Left ventricle myocardium inferior (tissue), 1 donor: ENCODE results near the gene MGAT4B. TPM values are rescaled to one million over a fixed set of nuclear protein-coding genes. Genes with fewer than 3 reads are reported as not detected.

Experiments used
- DNase-seq: peaks from one replicate; pipeline ENCODE4 v3.0.0-alpha.2; 2020
- H3K27ac ChIP-seq: fragments of 200-600 bp; replicated peaks from 2 replicates; pipeline ENCODE4 v1.8.0; 2021
- H3K27me3 ChIP-seq: fragments of 200-600 bp; 2 replicates; pipeline ENCODE4 v1.8.0; 2021; ENCODE audit warnings: low read depth
- H3K36me3 ChIP-seq: fragments of 200-600 bp; 2 replicates; pipeline ENCODE4 v1.8.0; 2021
- H3K4me1 ChIP-seq: fragments of 200-600 bp; 2 replicates; pipeline ENCODE4 v1.8.0; 2021
- H3K4me3 ChIP-seq: fragments of 200-600 bp; 2 replicates; pipeline ENCODE4 v1.8.0; 2021; ENCODE audit warnings: mild to moderate bottlenecking, moderate library complexity
- H3K9me3 ChIP-seq: fragments of 200-600 bp; replicated peaks from 2 replicates; pipeline ENCODE4 v1.8.0; 2021
- CTCF ChIP-seq: fragments of 200-600 bp; IDR thresholded peaks from 2 replicates; pipeline ENCODE4 v1.8.0; 2021; ENCODE audit warnings: antibody characterized with exemption, mild to moderate bottlenecking, borderline replicate concordance
- intact Hi-C: fragments of 100-400 bp; cut with micrococcal nuclease; formaldehyde crosslinking; loops from one replicate; pipeline ENCODE4 v1.11.0; 2022
- microRNA-seq: library from miRNA; unstranded; fragments of <30 nt; microRNA quantifications from one replicate; pipeline ENCODE4 v1.2.0, GENCODE V29; 2020
- total RNA-seq: library from RNA; stranded (reverse); fragmentation: NEBNext Ultra II Directional; extraction: Animal tissue kit (Norgen Biotek cat#: 25700); gene quantifications from one replicate; pipeline ENCODE4 v1.2.1, GENCODE V29; 2021
- donor health status: DM: no; HTN: yes; CAD: no; lungs with severe emphysema.

MGAT4B gene
- total RNA-seq, 1 donor from 2014 or later: 98.7 TPM

GRCh38 chr5:179755022-179755421, 51.6 kb downstream of the MGAT4B start:
- Histone ChIP-seq H3K27ac (peak overlapping the region; percentile 24), H3K4me1 (peaks cover 65% of the 10 kb centered on the region), H3K4me3 (no peak overlapping the region), H3K9me3 (no peaks in the 10 kb centered on the region), H3K27me3 (no peaks in the 10 kb centered on the region), H3K36me3 (peaks cover 4% of the 10 kb centered on the region)
- no peak for TF ChIP-seq CTCF
- intact Hi-C loops: no loop called here
- no peak for DNase-seq

- peaks cover 4% of the 10 kb centered on the region for H3K36me3 ChIP-seq
- no peak for TF ChIP-seq CTCF
- no peak overlapping the region for H3K4me3 ChIP-seq
- intact Hi-C loops: no loop called here
- H3K9me3 ChIP-seq: no peaks in the 10 kb centered on the region
- no peak overlapping the region for H3K27ac ChIP-seq
- H3K4me1 ChIP-seq: peaks cover 64% of the 10 kb centered on the region
- no peaks in the 10 kb centered on the region for H3K27me3 ChIP-seq
- DNase-seq: no peak
These were observed 52.7 kb downstream of the MGAT4B start for GRCh38 chr5:179753971-179754370.

- Histone ChIP-seq H3K4me3 (no peak overlapping the region), H3K27ac (no peak overlapping the region), H3K4me1 (peaks cover 63% of the 10 kb centered on the region), H3K27me3 (no peaks in the 10 kb centered on the region), H3K9me3 (no peaks in the 10 kb centered on the region), H3K36me3 (peaks cover 4% of the 10 kb centered on the region)
- DNase-seq: no peak
- no peak for TF ChIP-seq CTCF
- intact Hi-C loops: no loop called here
These were observed 56.7 kb downstream of the MGAT4B start for GRCh38 chr5:179749857-179750508.

GRCh38 chr5:179747811-179748210, 58.9 kb downstream of the MGAT4B start:
- H3K9me3 ChIP-seq: no peaks in the 10 kb centered on the region
- H3K4me1 ChIP-seq: peaks cover 58% of the 10 kb centered on the region
- peaks cover 4% of the 10 kb centered on the region for H3K36me3 ChIP-seq
- no peak for TF ChIP-seq CTCF
- H3K27me3 ChIP-seq: no peaks in the 10 kb centered on the region
- DNase-seq: no peak
- no peak overlapping the region for H3K4me3 ChIP-seq
- no peak overlapping the region for H3K27ac ChIP-seq
- intact Hi-C loops: no loop called here

Small RNA genes lying within 50 kb of the gene (microRNA-seq; reads per million reads assigned to microRNA genes)
- not detected for gene MIR1229

Other genes with a start within 250 kb of the MGAT4B start
- gene HNRNPH1, start 183.2 kb downstream of the MGAT4B start, total RNA-seq: 207 TPM
- not detected for gene CBY3, start 125.8 kb downstream of the MGAT4B start, total RNA-seq
- 414 TPM for gene CANX, start 107.9 kb downstream of the MGAT4B start, total RNA-seq
- gene MAML1, start 74.0 kb downstream of the MGAT4B start, total RNA-seq: 11.8 TPM
- 10.9 TPM for gene LTC4S, start 12.9 kb downstream of the MGAT4B start, total RNA-seq
- gene SQSTM1, start 14.0 kb upstream of the MGAT4B start, total RNA-seq: 438 TPM
- 13.1 TPM for gene MRNIP, start 52.0 kb upstream of the MGAT4B start, total RNA-seq
- 31.1 TPM for gene TBC1D9B, start 101.0 kb upstream of the MGAT4B start, total RNA-seq